ENCODE measurements around the gene PTRHD1. TPM values are rescaled to one million over a fixed set of nuclear protein-coding genes. Genes with fewer than 3 reads are reported as not detected.

PTRHD1 gene
- polyA plus RNA-seq, 1 donor from 2014 or later, result 33.6 TPM

DNA sequence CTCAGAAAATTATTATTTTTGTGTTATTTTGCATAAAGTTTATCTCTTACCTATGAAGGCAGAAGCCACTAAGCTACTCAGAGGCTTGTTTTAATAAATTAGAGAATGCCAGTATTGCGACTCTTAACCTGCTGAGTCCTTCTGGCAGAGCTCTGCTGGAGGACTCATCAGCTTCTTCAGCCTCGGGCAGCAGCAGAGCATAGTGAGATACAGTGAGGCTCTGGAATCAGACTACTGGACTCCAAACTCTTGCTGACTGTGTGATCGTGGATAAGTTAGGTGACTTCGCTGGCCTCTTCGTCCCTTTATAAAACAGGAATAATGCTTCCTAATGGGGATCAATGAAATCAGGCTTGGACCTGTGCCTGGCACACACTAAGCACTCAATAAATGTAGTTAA is 1.7 kb downstream of the PTRHD1 start:
- Histone ChIP-seq H3K9me2 (ENCODE audit: insufficient read depth, low read length) (no peaks in the 10 kb centered on the region), H4K20me1 (ENCODE audit: insufficient read depth) (no peaks in the 10 kb centered on the region), H3K9ac (ENCODE audit: low read length) (no peak overlapping the region), H2AFZ (ENCODE audit: low read depth, low read length) (no peak overlapping the region), H3K27ac (ENCODE audit: low read length) (no peak overlapping the region), H3F3A (ENCODE audit: insufficient read depth, low read length, poor library complexity, severe bottlenecking) (no peaks in the 10 kb centered on the region), H3K79me2 (replicated peaks; ENCODE audit: insufficient read depth, low read length) (peaks cover 24% of the 10 kb centered on the region), H3K4me3 (ENCODE audit: low read length) (no peak overlapping the region), H3K36me3 (ENCODE audit: insufficient read depth, low read length) (no peaks in the 10 kb centered on the region), H3K4me2 (ENCODE audit: low read length) (no peak overlapping the region), H3K27me3 (ENCODE audit: insufficient read depth, low read depth, low read length) (no peaks in the 10 kb centered on the region), H3K9me3 (ENCODE audit: low read length) (no peaks in the 10 kb centered on the region)
- no peak for TF ChIP-seq EP300 (conservative IDR thresholded peaks at IDR 0.05; ENCODE audit: poor library complexity, severe bottlenecking)
- no peak for TF ChIP-seq EZH2 (IDR thresholded peaks at IDR 0.05; ENCODE audit: borderline replicate concordance, insufficient read depth, low read length, poor library complexity, severe bottlenecking)
- TF ChIP-seq RAD21 (conservative IDR thresholded peaks at IDR 0.05), result no peak
- no peak for TF ChIP-seq TAF1 (IDR thresholded peaks at IDR 0.05; ENCODE audit: low read depth)
- TF ChIP-seq, protein P1, sequence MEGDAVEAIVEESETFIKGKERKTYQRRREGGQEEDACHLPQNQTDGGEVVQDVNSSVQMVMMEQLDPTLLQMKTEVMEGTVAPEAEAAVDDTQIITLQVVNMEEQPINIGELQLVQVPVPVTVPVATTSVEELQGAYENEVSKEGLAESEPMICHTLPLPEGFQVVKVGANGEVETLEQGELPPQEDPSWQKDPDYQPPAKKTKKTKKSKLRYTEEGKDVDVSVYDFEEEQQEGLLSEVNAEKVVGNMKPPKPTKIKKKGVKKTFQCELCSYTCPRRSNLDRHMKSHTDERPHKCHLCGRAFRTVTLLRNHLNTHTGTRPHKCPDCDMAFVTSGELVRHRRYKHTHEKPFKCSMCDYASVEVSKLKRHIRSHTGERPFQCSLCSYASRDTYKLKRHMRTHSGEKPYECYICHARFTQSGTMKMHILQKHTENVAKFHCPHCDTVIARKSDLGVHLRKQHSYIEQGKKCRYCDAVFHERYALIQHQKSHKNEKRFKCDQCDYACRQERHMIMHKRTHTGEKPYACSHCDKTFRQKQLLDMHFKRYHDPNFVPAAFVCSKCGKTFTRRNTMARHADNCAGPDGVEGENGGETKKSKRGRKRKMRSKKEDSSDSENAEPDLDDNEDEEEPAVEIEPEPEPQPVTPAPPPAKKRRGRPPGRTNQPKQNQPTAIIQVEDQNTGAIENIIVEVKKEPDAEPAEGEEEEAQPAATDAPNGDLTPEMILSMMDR (IDR thresholded peaks at IDR 0.05; ENCODE audit: poor library complexity, severe bottlenecking), result no peak
- no peak for TF ChIP-seq SMC3 (conservative IDR thresholded peaks at IDR 0.05; ENCODE audit: poor library complexity)
- TF ChIP-seq MXI1 (conservative IDR thresholded peaks at IDR 0.05; ENCODE audit: poor library complexity, severe bottlenecking), result no peak
- TF ChIP-seq, protein P2, sequence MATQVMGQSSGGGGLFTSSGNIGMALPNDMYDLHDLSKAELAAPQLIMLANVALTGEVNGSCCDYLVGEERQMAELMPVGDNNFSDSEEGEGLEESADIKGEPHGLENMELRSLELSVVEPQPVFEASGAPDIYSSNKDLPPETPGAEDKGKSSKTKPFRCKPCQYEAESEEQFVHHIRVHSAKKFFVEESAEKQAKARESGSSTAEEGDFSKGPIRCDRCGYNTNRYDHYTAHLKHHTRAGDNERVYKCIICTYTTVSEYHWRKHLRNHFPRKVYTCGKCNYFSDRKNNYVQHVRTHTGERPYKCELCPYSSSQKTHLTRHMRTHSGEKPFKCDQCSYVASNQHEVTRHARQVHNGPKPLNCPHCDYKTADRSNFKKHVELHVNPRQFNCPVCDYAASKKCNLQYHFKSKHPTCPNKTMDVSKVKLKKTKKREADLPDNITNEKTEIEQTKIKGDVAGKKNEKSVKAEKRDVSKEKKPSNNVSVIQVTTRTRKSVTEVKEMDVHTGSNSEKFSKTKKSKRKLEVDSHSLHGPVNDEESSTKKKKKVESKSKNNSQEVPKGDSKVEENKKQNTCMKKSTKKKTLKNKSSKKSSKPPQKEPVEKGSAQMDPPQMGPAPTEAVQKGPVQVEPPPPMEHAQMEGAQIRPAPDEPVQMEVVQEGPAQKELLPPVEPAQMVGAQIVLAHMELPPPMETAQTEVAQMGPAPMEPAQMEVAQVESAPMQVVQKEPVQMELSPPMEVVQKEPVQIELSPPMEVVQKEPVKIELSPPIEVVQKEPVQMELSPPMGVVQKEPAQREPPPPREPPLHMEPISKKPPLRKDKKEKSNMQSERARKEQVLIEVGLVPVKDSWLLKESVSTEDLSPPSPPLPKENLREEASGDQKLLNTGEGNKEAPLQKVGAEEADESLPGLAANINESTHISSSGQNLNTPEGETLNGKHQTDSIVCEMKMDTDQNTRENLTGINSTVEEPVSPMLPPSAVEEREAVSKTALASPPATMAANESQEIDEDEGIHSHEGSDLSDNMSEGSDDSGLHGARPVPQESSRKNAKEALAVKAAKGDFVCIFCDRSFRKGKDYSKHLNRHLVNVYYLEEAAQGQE (IDR thresholded peaks at IDR 0.05; ENCODE audit: borderline replicate concordance), result no peak
- no peak for TF ChIP-seq POLR2AphosphoS5 (IDR thresholded peaks at IDR 0.05)

DNA sequence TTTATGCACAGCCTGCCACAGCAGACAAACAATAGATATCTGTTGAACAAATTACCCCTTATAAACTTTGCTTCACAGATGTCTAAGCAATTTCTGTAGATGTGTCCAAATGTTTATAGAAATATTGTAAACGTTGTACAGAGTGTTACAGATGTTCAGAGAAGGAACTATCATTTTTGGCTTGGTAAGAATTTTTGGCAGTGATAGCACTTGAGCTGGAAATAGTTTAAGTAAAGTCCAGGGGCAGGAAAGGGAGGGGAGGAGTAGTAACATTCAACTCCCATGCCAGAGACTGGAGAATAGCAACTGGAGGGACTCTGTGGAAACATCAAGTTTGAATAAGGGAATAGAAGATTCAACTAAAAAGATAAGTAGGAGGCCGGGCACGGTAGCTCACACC is 4.4 kb downstream of the PTRHD1 start:
- H3K27me3 ChIP-seq (ENCODE audit: insufficient read depth, low read depth, low read length), result no peaks in the 10 kb centered on the region
- TF ChIP-seq EZH2 (IDR thresholded peaks at IDR 0.05; ENCODE audit: borderline replicate concordance, insufficient read depth, low read length, poor library complexity, severe bottlenecking) (no peak), RAD21 (conservative IDR thresholded peaks at IDR 0.05) (no peak), SMC3 (conservative IDR thresholded peaks at IDR 0.05; ENCODE audit: poor library complexity) (no peak), TAF1 (IDR thresholded peaks at IDR 0.05; ENCODE audit: low read depth) (no peak), EP300 (conservative IDR thresholded peaks at IDR 0.05; ENCODE audit: poor library complexity, severe bottlenecking) (no peak), MXI1 (conservative IDR thresholded peaks at IDR 0.05; ENCODE audit: poor library complexity, severe bottlenecking) (no peak), POLR2AphosphoS5 (IDR thresholded peaks at IDR 0.05) (no peak)
- TF ChIP-seq, protein P2 (IDR thresholded peaks at IDR 0.05; ENCODE audit: borderline replicate concordance), result no peak
- TF ChIP-seq, protein P1 (IDR thresholded peaks at IDR 0.05; ENCODE audit: poor library complexity, severe bottlenecking), result no peak
- no peaks in the 10 kb centered on the region for H4K20me1 ChIP-seq (ENCODE audit: insufficient read depth)
- no peak overlapping the region for H2AFZ ChIP-seq (ENCODE audit: low read depth, low read length)
- H3K36me3 ChIP-seq (ENCODE audit: insufficient read depth, low read length), result no peaks in the 10 kb centered on the region
- no peak overlapping the region for H3K9ac ChIP-seq (ENCODE audit: low read length)
- H3K79me2 ChIP-seq (replicated peaks; ENCODE audit: insufficient read depth, low read length), result no peaks in the 10 kb centered on the region
- no peaks in the 10 kb centered on the region for H3K9me3 ChIP-seq (ENCODE audit: low read length)
- H3K9me2 ChIP-seq (ENCODE audit: insufficient read depth, low read length), result no peaks in the 10 kb centered on the region
- H3K4me3 ChIP-seq (ENCODE audit: low read length), result no peak overlapping the region
- no peak overlapping the region for H3K4me2 ChIP-seq (ENCODE audit: low read length)
- no peak overlapping the region for H3K27ac ChIP-seq (ENCODE audit: low read length)
- no peaks in the 10 kb centered on the region for H3F3A ChIP-seq (ENCODE audit: insufficient read depth, low read length, poor library complexity, severe bottlenecking)

Data from neural cell (in vitro differentiated cells).